GM12873 (cell line): ENCODE data around the gene KCNJ4.

Experiments
- TF ChIP-seq, protein P1 (sequence below): IDR thresholded peaks from 2 replicates; pipeline ENCODE4 v1.5.1; 2012; ENCODE audit warnings: low read depth, mild to moderate bottlenecking, moderate library complexity, low read length, control low read depth; ENCODE audit not compliant: insufficient read depth; ENCODE audit errors: missing control alignments

KCNJ4 gene

DNA sequence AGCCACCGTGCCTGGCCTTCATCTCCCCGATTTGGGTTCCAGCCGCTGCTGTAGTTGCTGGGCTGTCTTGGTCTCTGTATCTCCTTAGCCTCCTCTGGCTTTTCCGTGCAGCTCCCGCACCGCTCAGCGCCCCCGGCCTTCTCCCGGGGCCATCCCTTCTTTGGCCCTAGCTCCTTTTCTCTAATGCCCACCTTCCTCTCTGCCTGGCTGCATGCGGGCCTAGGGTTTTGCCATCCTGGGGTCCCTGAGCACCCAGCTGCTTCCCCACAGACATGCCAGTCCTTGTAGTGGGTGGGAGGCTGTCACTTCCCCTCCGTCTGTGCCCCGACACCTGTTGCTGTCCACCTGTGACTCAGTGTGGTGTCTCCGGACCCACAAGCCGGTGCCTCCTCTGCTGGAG is 36.4 kb downstream of the KCNJ4 start:
- TF ChIP-seq, protein P1, sequence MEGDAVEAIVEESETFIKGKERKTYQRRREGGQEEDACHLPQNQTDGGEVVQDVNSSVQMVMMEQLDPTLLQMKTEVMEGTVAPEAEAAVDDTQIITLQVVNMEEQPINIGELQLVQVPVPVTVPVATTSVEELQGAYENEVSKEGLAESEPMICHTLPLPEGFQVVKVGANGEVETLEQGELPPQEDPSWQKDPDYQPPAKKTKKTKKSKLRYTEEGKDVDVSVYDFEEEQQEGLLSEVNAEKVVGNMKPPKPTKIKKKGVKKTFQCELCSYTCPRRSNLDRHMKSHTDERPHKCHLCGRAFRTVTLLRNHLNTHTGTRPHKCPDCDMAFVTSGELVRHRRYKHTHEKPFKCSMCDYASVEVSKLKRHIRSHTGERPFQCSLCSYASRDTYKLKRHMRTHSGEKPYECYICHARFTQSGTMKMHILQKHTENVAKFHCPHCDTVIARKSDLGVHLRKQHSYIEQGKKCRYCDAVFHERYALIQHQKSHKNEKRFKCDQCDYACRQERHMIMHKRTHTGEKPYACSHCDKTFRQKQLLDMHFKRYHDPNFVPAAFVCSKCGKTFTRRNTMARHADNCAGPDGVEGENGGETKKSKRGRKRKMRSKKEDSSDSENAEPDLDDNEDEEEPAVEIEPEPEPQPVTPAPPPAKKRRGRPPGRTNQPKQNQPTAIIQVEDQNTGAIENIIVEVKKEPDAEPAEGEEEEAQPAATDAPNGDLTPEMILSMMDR = no peak

- TF ChIP-seq, protein P1 = no peak
Measured at GRCh38 chr22:38417252-38418060, 37.5 kb downstream of the KCNJ4 start.

GRCh38 chr22:38416621-38417251 is 38.3 kb downstream of the KCNJ4 start:
- TF ChIP-seq, protein P1 = no peak

DNA sequence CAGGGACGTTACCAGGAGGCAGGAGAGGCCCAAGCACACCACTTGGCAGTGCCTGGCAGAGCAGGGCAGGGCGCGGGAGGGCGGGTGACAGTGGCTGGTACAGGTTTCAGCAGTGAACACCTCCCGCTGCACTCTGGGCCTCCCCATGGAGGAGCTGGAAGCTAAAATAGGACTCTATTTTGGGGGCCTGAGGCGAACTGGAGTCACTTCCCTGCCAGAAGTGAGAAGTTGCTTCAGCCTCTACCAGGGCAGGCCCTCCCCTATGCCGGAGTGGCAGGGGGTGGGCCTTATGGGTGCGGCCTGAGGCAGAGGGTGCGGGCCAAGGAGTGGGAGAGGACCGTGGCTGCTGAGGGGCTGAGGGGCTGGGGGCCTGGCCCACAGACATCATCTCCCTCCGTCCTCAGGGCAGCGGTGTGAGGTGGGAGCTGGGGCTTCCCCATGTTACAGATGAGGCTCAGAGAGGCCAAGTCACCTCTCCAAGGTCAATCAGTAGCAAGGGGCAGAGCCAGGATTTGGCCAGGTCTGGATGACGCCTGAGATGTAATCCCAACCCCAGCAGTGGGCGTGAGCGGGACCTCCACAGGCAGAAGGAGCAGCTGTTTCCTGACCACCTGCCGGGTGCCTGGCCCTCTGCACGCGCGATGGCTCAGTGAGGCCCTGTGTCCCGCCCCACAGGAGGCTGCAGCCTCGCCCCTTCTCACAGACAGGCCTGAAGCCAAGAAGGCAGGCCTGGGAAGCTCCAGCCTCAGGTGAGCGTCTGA is 39.3 kb downstream of the KCNJ4 start:
- TF ChIP-seq, protein P1 = no peak

DNA sequence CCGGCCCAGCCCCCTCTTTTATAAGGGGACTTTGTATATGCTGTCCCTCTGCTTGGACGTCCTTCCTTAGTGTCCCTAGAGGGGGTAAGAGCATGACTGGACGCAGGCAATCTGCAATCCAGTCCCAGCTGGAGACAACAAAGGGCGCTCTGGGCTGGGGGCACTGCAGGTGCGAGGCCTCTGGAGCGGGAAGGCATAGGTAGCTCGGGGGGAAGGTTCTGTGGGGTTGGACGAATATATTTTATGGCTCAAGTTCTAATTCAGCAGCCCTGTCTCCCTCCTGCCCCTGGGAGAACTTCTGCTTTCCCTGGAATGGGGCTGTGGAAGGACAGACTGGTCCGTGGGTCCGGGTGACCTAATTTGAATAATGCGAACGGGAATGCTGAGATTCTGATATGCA is 40.0 kb downstream of the KCNJ4 start:
- TF ChIP-seq, protein P1 = no peak

GRCh38 chr22:38414009-38414395 is 41.0 kb downstream of the KCNJ4 start:
- TF ChIP-seq, protein P1 = no peak
